Stomach (tissue), 9 donors: ENCODE measurements around the gene ADGRL2. TPM values are rescaled to one million over a fixed set of nuclear protein-coding genes. Genes with fewer than 3 reads are reported as not detected.

Source experiments
- DNase-seq, 2 donors: peaks; one replicate each; pipeline versions ENCODE4 v3.0.0 to v3.0.0-alpha.2; 2013 to 2019
- H3K27ac ChIP-seq, 5 donors: fragments of 200-600 bp in 4 of 5; sonication (generic) in 4 of 5; one replicate each; pipeline ENCODE4 v1.5.1; 2013 to 2019; ENCODE audit warnings: mild to moderate bottlenecking in 1 of 5, moderate library complexity in 1 of 5
- H3K27me3 ChIP-seq, 3 donors: fragments of 200-600 bp; sonication (generic); one replicate each; pipeline ENCODE4 v1.5.1; 2017 to 2019; ENCODE audit warnings: mixed run types in 1 of 3
- H3K36me3 ChIP-seq, 4 donors: fragments of 200-600 bp; sonication (generic); 1 replicate in 3 of 4; 2 replicates in 1 of 4; pipeline ENCODE4 v1.5.1; 2016 to 2019
- H3K4me1 ChIP-seq, 4 donors: fragments of 200-600 bp; sonication (generic); one replicate each; pipeline ENCODE4 v1.5.1; 2016 to 2019
- H3K4me3 ChIP-seq, 4 donors: fragments of 200-600 bp; sonication (generic) in 3 of 4; one replicate each; pipeline ENCODE4 v1.5.1; 2016 to 2019; ENCODE audit warnings: mild to moderate bottlenecking in 1 of 4
- H3K9me3 ChIP-seq, 4 donors: fragments of 200-600 bp; sonication (generic); one replicate each; pipeline ENCODE4 v1.5.1; 2016 to 2019
- CTCF ChIP-seq, 7 experiments: fragments of 450-650 bp in 4 of 7; fragments of 200-600 bp in 3 of 7; sonication (generic) in 3 of 7; IDR thresholded peaks; one replicate each; pipeline ENCODE4 v1.5.1; 2016 to 2019; ENCODE audit warnings: antibody characterized with exemption in 7 of 7, control low read depth in 2 of 7, mild to moderate bottlenecking in 1 of 7
- EP300 ChIP-seq: sonication (generic); formaldehyde crosslinking; IDR thresholded peaks from one replicate; pipeline ENCODE4 v1.6.1; 2017; ENCODE audit warnings: antibody characterized with exemption
- POLR2A ChIP-seq, 4 donors: fragments of 450-650 bp; IDR thresholded peaks; one replicate each; pipeline ENCODE4 v1.6.1; 2016; ENCODE audit warnings: antibody characterized with exemption in 4 of 4, control low read depth in 2 of 4, mild to moderate bottlenecking in 1 of 4, moderate library complexity in 1 of 4
- POLR2AphosphoS5 ChIP-seq, 3 donors: sonication (generic); formaldehyde crosslinking; IDR thresholded peaks; one replicate each; pipeline ENCODE4 v1.6.1; 2016; ENCODE audit warnings: antibody characterized with exemption in 3 of 3
- WGBS, 5 donors: extraction: QIAGEN DNeasy Blood & Tissue Kit in 3 of 5; methylation state at CpG; one replicate each; pipeline versions ENCODE4 v1.1.5 to v1.1.7; 2013 to 2018; 5-methylcytosine and 5-hydroxymethylcytosine counted together
- intact Hi-C: fragments of 100-400 bp; cut with DNase I; formaldehyde crosslinking; loops from one replicate; pipeline ENCODE4 v1.15.1; 2023; ENCODE audit warnings: low total_unique reads
- polyA plus RNA-seq, 3 donors: library from polyadenylated mRNA; stranded (reverse); fragments of 200-250 nt; gene quantifications; one replicate each; pipeline ENCODE4 v1.2.3, GENCODE V29; 2013
- total RNA-seq, 5 donors: library from RNA; depleted of rRNA; stranded (reverse); fragments of >200 nt; gene quantifications; one replicate each; pipeline versions ENCODE4 v1.1.0 to v1.2.3, GENCODE V29; 2014 to 2016
- donor health status: healthy with polysubstance abuse.
- donor health status: Bipolar disorder and iron deficiency.
- donor health status: healthy.

Gene ADGRL2
- total and polyA plus RNA-seq, 8 donors: 13.0 to 173 (median 23.7) TPM

DNA sequence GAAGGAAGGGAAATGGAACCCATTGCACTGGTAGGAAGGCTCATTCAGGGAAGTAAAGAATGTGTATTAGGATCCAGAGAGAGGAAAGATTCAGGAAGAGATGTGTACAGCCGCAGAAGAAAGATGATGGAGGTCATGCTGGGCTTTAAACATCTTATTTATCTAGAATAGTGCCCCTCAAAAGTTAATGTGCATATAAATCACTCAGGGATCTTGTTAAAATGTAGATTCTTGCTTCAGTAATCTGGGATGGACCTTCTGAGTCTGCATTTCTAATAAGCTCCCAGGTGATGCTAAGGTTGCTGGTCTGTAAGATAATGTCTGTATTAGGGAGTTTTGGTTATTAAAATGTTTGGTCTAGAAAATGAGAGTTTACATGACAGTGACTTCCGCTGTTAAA, 46.3 kb downstream of the ADGRL2 start:
- intact Hi-C loops: no loop called here

DNA sequence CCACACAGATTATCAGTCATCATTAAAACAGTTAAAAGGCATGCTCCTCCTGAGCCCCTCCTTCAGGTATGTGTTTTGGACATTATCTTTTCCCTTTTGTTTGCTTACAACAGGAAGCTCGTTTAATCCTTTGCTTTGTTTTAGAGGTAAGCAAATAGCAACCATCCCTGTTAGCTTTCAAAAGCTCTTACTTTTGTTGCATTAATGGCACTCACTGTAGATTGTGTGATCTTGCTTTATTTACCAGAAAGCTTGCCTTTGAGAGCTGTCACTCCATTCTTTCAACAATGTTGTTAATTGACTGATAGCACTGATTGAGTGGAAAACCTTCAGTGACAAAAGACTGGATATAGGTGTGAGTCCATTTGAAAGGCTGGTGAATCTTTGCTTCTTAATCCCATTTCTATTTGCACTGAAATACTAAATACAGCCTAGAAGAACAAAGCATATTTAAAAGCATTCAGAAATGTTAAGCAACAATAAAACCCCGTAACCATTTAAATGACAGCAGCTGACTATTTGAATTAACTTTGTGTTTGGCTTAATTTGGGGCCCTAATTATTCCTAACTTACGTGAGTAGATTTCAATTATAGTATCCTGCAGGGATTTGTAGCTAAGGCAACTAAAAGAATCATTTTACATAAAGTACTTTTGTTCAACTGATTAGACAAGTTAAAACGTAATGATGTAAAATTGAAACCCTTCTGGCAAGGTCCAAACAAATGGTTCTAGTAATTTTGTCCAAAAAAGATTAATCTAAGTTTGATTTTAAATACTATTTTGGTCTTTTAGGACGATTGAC, 48.3 kb downstream of the ADGRL2 start:
- peak in 1 of 2 donors; percentile 32 for DNase-seq
- intact Hi-C loops: no loop called here
- no peaks in the 10 kb centered on the region for H3K9me3 ChIP-seq
- H3K36me3 ChIP-seq: no peaks in the 10 kb centered on the region
- WGBS, 5 donors: 28 to 52% (median 39%) methylated on average over 5 of the region's 5 CpGs
- H3K4me1 ChIP-seq: peaks cover 0 to 37% (median 8%) of the 10 kb centered on the region in 4 donors
- H3K27ac ChIP-seq: no peak overlapping the region
- H3K27me3 ChIP-seq: no peaks in the 10 kb centered on the region
- H3K4me3 ChIP-seq: no peak overlapping the region
- no peak for TF ChIP-seq CTCF (IDR thresholded peaks at IDR 0.05)
- TF ChIP-seq POLR2A (IDR thresholded peaks at IDR 0.05): no peak
- no peak for TF ChIP-seq POLR2AphosphoS5 (IDR thresholded peaks at IDR 0.05)
- TF ChIP-seq EP300: no peak

More for the DNA sequence above, 46.3 kb downstream of the ADGRL2 start:
- DNase-seq: no peak
- TF ChIP-seq POLR2A (IDR thresholded peaks at IDR 0.05) (no peak), EP300 (no peak), POLR2AphosphoS5 (IDR thresholded peaks at IDR 0.05) (no peak), CTCF (IDR thresholded peaks at IDR 0.05) (no peak)
- 87 to 98% (median 91%) methylated on average over 2 of the region's 2 CpGs for WGBS, 5 donors
- peaks cover 0 to 20% (median 5%) of the 10 kb centered on the region in 4 donors for H3K4me1 ChIP-seq
- no peaks in the 10 kb centered on the region for H3K27me3 ChIP-seq
- no peaks in the 10 kb centered on the region for H3K36me3 ChIP-seq
- no peaks in the 10 kb centered on the region for H3K9me3 ChIP-seq
- H3K27ac ChIP-seq: no peak overlapping the region
- H3K4me3 ChIP-seq: no peak overlapping the region

- TF ChIP-seq CTCF (IDR thresholded peaks at IDR 0.05): no peak
- TF ChIP-seq POLR2AphosphoS5 (IDR thresholded peaks at IDR 0.05): no peak
- no peak for TF ChIP-seq EP300
- TF ChIP-seq POLR2A (IDR thresholded peaks at IDR 0.05): no peak
- no peak overlapping the region for H3K4me3 ChIP-seq
- DNase-seq: no peak
- H3K27ac ChIP-seq: no peak overlapping the region
- WGBS, 5 donors: 68 to 87% (median 85%) methylated on average over 3 of the region's 3 CpGs
- H3K9me3 ChIP-seq: no peaks in the 10 kb centered on the region
- H3K27me3 ChIP-seq: no peaks in the 10 kb centered on the region
- no peaks in the 10 kb centered on the region for H3K36me3 ChIP-seq
- intact Hi-C loops: no loop called here
- peaks cover 0 to 44% (median 8%) of the 10 kb centered on the region in 4 donors for H3K4me1 ChIP-seq
Observed at GRCh38 chr1:81850031-81850430, 49.3 kb downstream of the ADGRL2 start.

GRCh38 chr1:81850495-81850894, 49.8 kb downstream of the ADGRL2 start:
- Histone ChIP-seq H3K27ac (no peak overlapping the region), H3K27me3 (no peaks in the 10 kb centered on the region), H3K4me1 (peaks cover 0 to 44% (median 8%) of the 10 kb centered on the region in 4 donors), H3K9me3 (no peaks in the 10 kb centered on the region), H3K36me3 (no peaks in the 10 kb centered on the region), H3K4me3 (no peak overlapping the region)
- no peak for DNase-seq
- intact Hi-C loops: no loop called here
- TF ChIP-seq EP300: no peak
- no peak for TF ChIP-seq CTCF (IDR thresholded peaks at IDR 0.05)
- no peak for TF ChIP-seq POLR2A (IDR thresholded peaks at IDR 0.05)
- no peak for TF ChIP-seq POLR2AphosphoS5 (IDR thresholded peaks at IDR 0.05)
